ENCODE results near the gene DHX34.

DNA sequence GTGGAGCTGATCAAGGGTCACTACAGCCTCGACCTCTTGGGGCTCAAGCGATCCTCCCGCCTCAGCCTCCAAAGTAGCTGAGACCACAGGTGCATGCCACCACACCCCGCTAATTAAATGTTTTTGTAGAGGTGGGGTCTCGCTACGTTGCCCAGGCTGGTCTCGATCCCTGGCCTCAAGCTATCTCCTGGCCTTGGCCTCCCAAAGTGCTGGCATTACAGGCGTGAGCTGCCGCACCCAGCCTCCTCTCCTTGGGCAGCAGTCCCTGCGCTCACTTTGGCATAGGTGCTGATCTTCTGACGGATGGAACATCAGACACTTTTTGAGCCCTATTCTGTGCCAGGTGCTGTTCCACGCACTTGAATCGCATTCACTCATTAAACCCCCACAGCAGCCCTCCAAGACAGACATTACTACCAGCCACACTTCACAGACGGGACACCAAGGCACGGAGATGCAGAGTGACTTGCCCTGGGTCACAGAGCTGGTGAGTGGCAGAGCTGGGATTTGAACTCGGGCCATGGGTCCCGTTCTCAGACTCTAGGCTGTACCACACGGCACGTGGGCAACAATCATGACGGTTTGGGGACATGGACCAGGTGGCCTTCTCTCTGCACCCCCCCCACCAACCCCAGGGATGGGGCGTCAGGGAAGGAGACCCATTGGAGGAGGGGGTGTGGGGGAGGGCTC lies 67.0 kb downstream of the DHX34 start:
- no peak for TF ChIP-seq SP1 (CRISPR knock-in tag; IDR thresholded peaks at IDR 0.05)
- TF ChIP-seq RBM39 (optimal IDR thresholded peaks at IDR 0.05; ENCODE audit: low read depth, low read length): no peak
- TF ChIP-seq CAMTA2 (CRISPR knock-in tag; conservative IDR thresholded peaks at IDR 0.05): no peak
- no peak for TF ChIP-seq JUNB (CRISPR knock-in tag; conservative IDR thresholded peaks at IDR 0.05)
- TF ChIP-seq ZSCAN29 (IDR thresholded peaks at IDR 0.05): no peak
